Measurements from ENCODE around the gene HADHA. TPM values are rescaled to one million over a fixed set of nuclear protein-coding genes. Genes with fewer than 3 reads are reported as not detected.

The HADHA gene
- total RNA-seq, 2 experiments from 2014 or later, result 104 to 113 TPM

DNA sequence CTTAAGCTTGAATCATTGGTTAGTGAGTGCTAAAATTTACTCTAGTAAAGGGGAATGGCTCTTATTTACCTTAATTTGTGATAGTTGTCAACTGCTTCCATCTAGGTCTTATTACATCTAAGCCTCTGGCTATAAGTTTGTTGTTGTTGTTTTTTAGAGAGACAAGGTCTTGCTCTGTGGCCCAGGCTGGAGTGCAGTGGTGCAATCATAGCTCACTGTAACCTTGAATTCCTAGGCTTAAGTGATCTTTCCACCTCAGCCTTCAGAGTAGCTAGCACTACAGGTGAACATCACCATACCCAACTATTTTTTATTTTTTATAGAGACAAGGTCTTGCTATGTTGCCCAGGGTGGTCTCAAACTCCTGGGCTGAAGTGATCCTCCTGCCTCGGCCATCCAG is 6.6 kb downstream of the HADHA start:
- no peak overlapping the region for H3K4me3 Mint-ChIP-seq
- H3K27ac Mint-ChIP-seq, result no peak overlapping the region
- H3K4me1 Mint-ChIP-seq, result peaks cover 20% of the 10 kb centered on the region
- no peak for DNase-seq
- H3K9me3 Mint-ChIP-seq, result no peaks in the 10 kb centered on the region
- no peaks in the 10 kb centered on the region for H3K27me3 Mint-ChIP-seq
- POLR2A ChIA-PET, result no interaction called here
- H3K36me3 Mint-ChIP-seq, result peaks cover 21% of the 10 kb centered on the region
- ATAC-seq (ENCODE audit: low read depth), result no peak

DNA sequence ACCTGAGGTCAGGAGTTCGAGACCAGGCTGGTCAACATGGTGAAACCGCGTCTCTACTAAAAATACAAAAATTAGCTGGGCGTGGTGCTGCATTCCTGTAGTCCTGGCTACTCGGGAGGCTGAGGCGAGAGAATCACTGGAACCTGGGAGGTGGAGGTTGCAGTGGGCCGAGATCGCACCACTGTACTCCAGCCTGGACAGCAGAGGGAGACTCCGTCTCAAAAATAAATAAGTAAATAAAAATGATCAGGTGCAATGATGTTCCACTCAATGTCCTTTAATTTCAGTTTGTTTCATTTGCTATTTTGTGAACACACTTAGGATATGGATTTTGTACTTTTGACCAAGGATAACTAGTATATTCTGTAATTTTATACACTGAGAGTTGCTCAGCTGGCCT is 9.3 kb downstream of the HADHA start:
- no peaks in the 10 kb centered on the region for H3K9me3 Mint-ChIP-seq
- H3K27me3 Mint-ChIP-seq, result no peaks in the 10 kb centered on the region
- DNase-seq, result no peak
- no peak for ATAC-seq (ENCODE audit: low read depth)
- peaks cover 28% of the 10 kb centered on the region for H3K36me3 Mint-ChIP-seq
- POLR2A ChIA-PET, result no interaction called here
- H3K27ac Mint-ChIP-seq, result no peak overlapping the region
- no peak overlapping the region for H3K4me3 Mint-ChIP-seq
- H3K4me1 Mint-ChIP-seq, result peaks cover 7% of the 10 kb centered on the region

DNA sequence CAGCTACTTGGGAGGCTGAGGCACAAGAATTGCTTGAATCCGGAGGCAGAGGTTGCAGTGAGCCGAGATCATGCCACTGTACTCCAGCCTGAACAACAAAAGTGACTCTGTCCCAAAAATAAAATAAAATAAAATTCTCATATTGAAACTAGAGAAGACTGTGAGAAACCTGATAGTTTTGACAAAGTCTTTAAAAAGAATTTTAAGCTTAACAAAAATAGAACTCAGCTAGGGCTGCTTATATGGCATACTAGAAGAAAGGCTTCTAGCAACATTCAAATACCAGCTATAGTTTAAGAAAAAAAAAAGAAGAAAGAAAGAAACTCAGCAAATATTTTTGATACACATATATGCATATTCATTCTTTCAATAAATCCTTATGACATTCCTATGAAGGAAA is 13.6 kb downstream of the HADHA start:
- ATAC-seq (ENCODE audit: low read depth) (no peak), DNase-seq (no peak)
- peaks cover 1% of the 10 kb centered on the region for H3K9me3 Mint-ChIP-seq
- no peaks in the 10 kb centered on the region for H3K27me3 Mint-ChIP-seq
- H3K27ac Mint-ChIP-seq, result no peak overlapping the region
- H3K36me3 Mint-ChIP-seq, result peaks cover 60% of the 10 kb centered on the region
- no peak overlapping the region for H3K4me3 Mint-ChIP-seq
- POLR2A ChIA-PET, result interaction anchor here (1.0 kb wide), 1 partner anchor 13 kb away, joined by 4 read pairs; the partner anchor contains the start of gene HADHA
- no peaks in the 10 kb centered on the region for H3K4me1 Mint-ChIP-seq

DNA sequence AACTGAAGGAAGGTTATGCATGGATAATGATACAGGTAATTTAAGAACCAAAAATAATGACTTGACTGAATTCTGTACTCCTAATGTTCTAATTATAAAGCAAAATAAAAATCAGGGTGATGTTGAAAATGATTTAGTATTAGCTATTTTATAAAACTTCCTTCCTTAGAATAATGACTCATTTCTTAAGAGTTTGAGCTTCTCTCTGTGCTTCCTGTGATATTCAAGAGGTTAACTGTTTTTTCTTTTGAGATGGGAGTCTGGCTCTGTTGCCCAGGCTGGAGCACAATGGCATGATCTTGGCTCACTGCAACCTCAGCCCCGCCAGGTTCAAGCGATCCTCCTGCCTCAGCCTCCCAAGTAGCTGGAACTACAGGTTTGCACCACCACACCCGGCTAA is 14.8 kb downstream of the HADHA start:
- H3K36me3 Mint-ChIP-seq, result peaks cover 62% of the 10 kb centered on the region
- H3K27me3 Mint-ChIP-seq, result no peaks in the 10 kb centered on the region
- POLR2A ChIA-PET, result no interaction called here
- no peak overlapping the region for H3K4me3 Mint-ChIP-seq
- DNase-seq, result no peak
- ATAC-seq (ENCODE audit: low read depth), result no peak
- peaks cover 1% of the 10 kb centered on the region for H3K9me3 Mint-ChIP-seq
- H3K27ac Mint-ChIP-seq, result no peak overlapping the region
- H3K4me1 Mint-ChIP-seq, result no peaks in the 10 kb centered on the region

DNA sequence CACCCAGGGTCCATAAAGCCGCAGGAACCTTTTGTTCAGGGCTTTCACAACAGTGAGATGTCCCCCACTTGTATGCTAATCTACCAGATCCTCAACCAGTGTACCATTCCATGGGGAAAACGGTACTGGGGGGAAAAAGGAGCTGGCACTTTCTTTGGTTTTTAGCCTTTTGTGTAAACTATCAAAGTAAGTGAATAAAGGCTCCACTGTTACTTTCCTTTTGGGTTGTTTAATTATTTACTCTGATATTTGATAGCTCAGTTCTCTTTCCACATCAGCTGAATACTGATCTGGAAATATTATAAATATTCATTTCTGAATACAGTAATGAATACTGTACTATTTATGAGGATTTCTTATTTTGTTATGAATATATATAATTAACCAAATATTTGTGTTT is 20.3 kb downstream of the HADHA start:
- DNase-seq, result no peak
- Mint-ChIP-seq H3K36me3 (peaks cover 50% of the 10 kb centered on the region), H3K4me1 (peaks cover 2% of the 10 kb centered on the region), H3K4me3 (no peak overlapping the region), H3K27me3 (no peaks in the 10 kb centered on the region), H3K27ac (no peak overlapping the region), H3K9me3 (peaks cover 1% of the 10 kb centered on the region)
- POLR2A ChIA-PET, result no interaction called here
- ATAC-seq (ENCODE audit: low read depth), result no peak

DNA sequence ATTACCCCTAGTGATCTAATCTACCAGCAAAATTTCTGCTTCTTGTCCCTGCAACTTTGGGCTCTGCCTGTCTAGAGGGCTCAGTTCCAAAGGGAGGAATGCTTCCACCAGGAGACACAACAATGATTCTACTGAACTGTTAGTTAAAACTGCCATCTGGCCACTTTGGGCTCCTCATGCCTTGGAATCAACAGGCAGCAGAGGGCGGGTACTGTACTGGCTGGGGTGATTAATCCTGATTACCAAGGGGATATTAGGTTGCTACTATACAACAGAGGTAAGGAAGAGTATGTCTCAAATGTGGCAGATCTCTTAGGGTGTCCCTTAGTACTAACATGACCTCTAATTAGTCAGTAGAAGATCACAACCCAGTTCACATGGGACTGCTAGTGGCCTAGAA is 21.4 kb downstream of the HADHA start:
- ATAC-seq (ENCODE audit: low read depth) (no peak), DNase-seq (no peak)
- H3K9me3 Mint-ChIP-seq, result peaks cover 1% of the 10 kb centered on the region
- POLR2A ChIA-PET, result no interaction called here
- no peak overlapping the region for H3K27ac Mint-ChIP-seq
- no peak overlapping the region for H3K4me3 Mint-ChIP-seq
- H3K27me3 Mint-ChIP-seq, result no peaks in the 10 kb centered on the region
- peaks cover 48% of the 10 kb centered on the region for H3K36me3 Mint-ChIP-seq
- peaks cover 2% of the 10 kb centered on the region for H3K4me1 Mint-ChIP-seq

DNA sequence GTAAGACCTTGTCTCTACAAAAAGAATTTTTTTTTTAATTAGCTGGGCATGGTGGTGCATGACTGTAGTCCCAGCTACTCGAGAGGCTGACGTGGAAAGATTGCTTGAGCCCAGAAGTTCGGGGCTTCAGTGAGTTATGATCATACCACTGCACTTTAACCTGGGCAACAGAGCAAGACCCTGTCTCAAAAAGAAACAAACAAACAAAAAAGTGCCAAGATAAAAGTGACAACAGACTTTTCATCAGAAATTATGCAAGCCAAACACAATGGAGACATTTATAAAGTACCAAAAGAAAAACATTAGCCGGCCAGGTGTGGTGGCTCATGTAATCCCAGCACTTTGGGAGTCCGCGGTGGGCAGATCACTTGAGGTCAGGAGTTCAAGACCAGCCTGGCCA is 26.7 kb downstream of the HADHA start:
- Mint-ChIP-seq H3K27me3 (no peaks in the 10 kb centered on the region), H3K4me3 (no peak overlapping the region), H3K27ac (no peak overlapping the region), H3K9me3 (no peaks in the 10 kb centered on the region), H3K36me3 (peaks cover 53% of the 10 kb centered on the region), H3K4me1 (peaks cover 5% of the 10 kb centered on the region)
- ATAC-seq (ENCODE audit: low read depth), result no peak
- no peak for DNase-seq
- POLR2A ChIA-PET, result no interaction called here

DNA sequence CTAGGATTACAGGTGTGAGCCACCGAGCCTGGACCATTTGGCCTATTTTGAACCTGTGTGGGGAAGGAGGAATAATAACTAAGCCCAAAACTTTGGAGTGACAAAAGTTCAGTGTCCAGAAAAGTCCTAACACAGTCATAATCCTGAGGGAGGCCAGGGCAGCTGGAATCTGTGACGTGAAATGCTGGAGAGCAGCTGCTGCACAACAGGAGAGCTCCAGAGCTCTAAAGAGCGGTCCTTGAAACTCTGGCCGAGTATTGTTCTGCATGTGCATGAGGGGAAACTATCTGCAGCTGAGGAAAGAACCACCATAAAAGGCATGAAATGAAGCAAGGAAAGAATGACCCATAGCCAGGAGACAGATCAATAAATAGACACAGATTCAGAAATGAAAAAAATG is 27.8 kb downstream of the HADHA start:
- POLR2A ChIA-PET, result no interaction called here
- DNase-seq, result no peak
- Mint-ChIP-seq H3K9me3 (no peaks in the 10 kb centered on the region), H3K4me3 (no peak overlapping the region), H3K36me3 (peaks cover 56% of the 10 kb centered on the region), H3K27ac (no peak overlapping the region), H3K27me3 (no peaks in the 10 kb centered on the region), H3K4me1 (peaks cover 5% of the 10 kb centered on the region)
- ATAC-seq (ENCODE audit: low read depth), result no peak

DNA sequence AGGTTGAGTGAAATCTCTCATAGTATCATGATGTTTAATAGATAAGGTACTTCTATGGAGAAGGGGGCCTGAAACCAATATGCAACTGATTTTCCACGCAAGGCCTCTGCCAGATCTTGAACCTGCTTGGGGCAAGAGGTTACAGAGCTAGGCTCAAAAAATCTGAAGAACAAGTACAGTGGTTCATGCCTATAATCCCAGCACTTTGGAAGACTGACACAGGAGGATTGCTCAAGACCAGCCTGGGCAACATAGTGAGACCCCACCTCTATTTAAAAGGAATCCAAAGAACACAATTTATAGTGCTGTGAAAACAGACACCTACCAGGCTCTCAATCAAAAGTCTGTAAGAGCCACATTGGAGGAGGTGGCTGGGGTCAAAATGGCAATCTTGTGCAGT is 28.6 kb downstream of the HADHA start:
- Mint-ChIP-seq H3K27ac (no peak overlapping the region), H3K27me3 (no peaks in the 10 kb centered on the region)
- POLR2A ChIA-PET, result no interaction called here

DNA sequence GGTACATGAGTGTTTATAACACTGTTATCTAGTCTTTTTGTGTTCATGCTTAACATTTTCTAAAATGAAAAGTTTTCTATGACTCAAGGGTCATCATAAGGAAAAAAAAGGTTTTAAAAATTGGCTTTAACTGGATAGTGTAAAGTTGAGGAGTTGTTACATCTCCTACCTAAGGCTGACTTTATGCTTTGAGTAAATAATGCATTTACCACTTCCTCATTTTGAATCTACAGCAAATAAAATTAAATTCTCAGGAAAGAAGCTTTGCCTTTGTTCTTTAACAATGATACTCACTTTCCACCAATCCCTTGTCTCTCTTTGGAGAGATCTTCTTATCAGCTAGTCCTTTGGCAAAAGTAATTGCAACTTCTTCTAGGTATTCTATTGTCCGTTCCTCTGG is 29.7 kb downstream of the HADHA start:
- Mint-ChIP-seq H3K4me1 (peaks cover 3% of the 10 kb centered on the region), H3K9me3 (no peaks in the 10 kb centered on the region), H3K27ac (no peak overlapping the region), H3K4me3 (no peak overlapping the region), H3K36me3 (peaks cover 58% of the 10 kb centered on the region), H3K27me3 (no peaks in the 10 kb centered on the region)
- POLR2A ChIA-PET, result no interaction called here
- DNase-seq (no peak), ATAC-seq (ENCODE audit: low read depth) (no peak)

More for the DNA sequence above, 28.6 kb downstream of the HADHA start:
- Mint-ChIP-seq H3K36me3 (peaks cover 58% of the 10 kb centered on the region), H3K4me1 (peaks cover 5% of the 10 kb centered on the region), H3K4me3 (no peak overlapping the region), H3K9me3 (no peaks in the 10 kb centered on the region)
- DNase-seq, result no peak
- ATAC-seq (ENCODE audit: low read depth), result no peak

DNA sequence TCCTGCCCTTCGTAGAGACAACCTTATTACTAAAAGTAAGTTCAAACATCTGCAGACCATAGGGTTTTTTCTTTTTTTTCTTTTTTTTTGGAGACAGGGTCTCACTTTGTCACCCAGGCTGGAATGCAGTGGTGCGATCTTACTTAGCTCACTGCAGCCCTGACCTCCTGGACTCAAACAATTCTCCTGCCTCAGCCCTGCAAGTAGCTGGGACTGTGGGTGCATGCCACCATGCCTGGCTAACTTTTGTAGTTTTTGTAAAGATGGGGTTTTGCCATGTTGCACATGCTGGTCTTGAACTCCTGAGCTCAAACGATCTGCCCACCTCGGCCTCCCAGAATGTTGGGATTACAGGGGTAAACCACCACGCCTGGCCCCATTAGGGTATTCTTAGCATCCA is 32.4 kb downstream of the HADHA start:
- no peak overlapping the region for H3K4me3 Mint-ChIP-seq
- no peak for DNase-seq
- no peak for ATAC-seq (ENCODE audit: low read depth)
- peaks cover 38% of the 10 kb centered on the region for H3K36me3 Mint-ChIP-seq
- no peaks in the 10 kb centered on the region for H3K27me3 Mint-ChIP-seq
- H3K9me3 Mint-ChIP-seq, result no peaks in the 10 kb centered on the region
- peaks cover 3% of the 10 kb centered on the region for H3K4me1 Mint-ChIP-seq
- POLR2A ChIA-PET, result no interaction called here
- no peak overlapping the region for H3K27ac Mint-ChIP-seq

DNA sequence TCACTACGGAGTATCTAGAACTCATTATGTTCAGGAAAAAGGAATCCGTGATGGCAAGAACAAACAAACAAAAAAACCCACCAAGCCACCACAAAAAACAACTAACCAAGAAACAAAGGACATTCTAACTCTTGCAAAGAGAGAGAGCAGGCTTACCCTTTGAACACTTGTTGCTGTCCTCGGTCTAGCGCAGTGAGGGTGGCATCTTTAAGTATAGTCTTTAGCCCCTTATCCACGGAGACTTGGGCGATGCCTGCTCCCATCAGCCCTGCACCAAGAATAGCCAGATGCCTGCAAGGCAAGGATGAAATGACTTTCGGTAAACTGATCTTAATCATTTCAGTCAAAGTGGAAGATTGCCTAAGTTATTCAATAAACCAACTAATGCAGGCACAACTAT is 40.5 kb downstream of the HADHA start:
- no peaks in the 10 kb centered on the region for H3K4me1 Mint-ChIP-seq
- no peaks in the 10 kb centered on the region for H3K27me3 Mint-ChIP-seq
- no peak overlapping the region for H3K4me3 Mint-ChIP-seq
- ATAC-seq (ENCODE audit: low read depth) (no peak), DNase-seq (no peak)
- no peak overlapping the region for H3K27ac Mint-ChIP-seq
- POLR2A ChIA-PET, result no interaction called here
- no peaks in the 10 kb centered on the region for H3K9me3 Mint-ChIP-seq
- peaks cover 19% of the 10 kb centered on the region for H3K36me3 Mint-ChIP-seq

DNA sequence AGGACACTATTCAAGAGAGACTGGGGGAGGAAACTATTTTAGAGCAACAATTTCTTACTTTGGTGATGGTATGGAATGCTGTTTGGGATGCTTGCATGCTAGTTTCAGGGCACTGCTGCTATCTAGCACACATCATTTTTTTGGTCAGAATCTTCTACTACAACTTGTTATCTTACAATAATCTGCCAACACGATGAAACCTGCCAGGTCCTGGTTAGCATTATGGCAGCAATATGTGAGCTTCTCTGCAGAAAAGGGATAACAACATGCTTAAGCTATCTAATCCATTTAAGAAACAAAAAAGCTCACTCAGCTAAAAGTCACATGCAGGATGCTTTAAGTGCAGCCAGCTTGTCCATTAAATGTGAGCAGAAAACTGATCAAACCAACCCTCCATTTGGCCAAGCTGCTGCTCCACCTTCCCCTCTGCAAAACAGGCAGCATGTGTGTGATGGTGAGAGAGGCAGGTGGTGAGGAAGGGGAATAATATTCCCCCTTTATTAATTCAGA is 41.4 kb downstream of the HADHA start:
- POLR2A ChIA-PET, result no interaction called here
- DNase-seq, result no peak
- H3K4me1 Mint-ChIP-seq, result no peaks in the 10 kb centered on the region
- no peak overlapping the region for H3K4me3 Mint-ChIP-seq
- H3K27me3 Mint-ChIP-seq, result no peaks in the 10 kb centered on the region
- no peak overlapping the region for H3K27ac Mint-ChIP-seq
- peaks cover 24% of the 10 kb centered on the region for H3K36me3 Mint-ChIP-seq
- no peak for ATAC-seq (ENCODE audit: low read depth)
- no peaks in the 10 kb centered on the region for H3K9me3 Mint-ChIP-seq

DNA sequence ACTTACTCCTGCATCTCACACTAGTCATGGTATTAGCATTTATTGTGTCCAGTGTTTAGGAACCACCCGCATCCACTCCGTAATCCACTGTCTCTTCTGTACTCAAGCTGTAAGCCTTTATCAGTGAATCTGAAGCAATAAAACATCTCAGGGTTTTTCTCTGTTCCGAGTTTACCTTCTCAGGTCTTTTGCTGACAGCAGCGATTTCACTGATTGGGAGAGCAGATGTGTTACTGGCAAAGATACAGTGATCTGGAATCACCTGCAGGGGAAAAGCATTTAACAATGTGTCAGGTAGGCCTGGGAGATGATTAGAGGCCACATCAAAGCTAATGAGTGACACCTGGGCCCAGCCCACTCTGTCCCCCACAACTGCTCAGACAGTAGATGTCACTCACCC is 46.9 kb downstream of the HADHA start:
- ATAC-seq (ENCODE audit: low read depth) (no peak), DNase-seq (no peak)
- POLR2A ChIA-PET, result no interaction called here
- no peak overlapping the region for H3K27ac Mint-ChIP-seq
- H3K4me3 Mint-ChIP-seq, result no peak overlapping the region
- no peaks in the 10 kb centered on the region for H3K27me3 Mint-ChIP-seq
- H3K36me3 Mint-ChIP-seq, result peaks cover 28% of the 10 kb centered on the region
- no peaks in the 10 kb centered on the region for H3K4me1 Mint-ChIP-seq
- H3K9me3 Mint-ChIP-seq, result no peaks in the 10 kb centered on the region

Measured in activated naive CD8-positive, alpha-beta T cell treated with anti-CD3 and anti-CD28 coated beads, Interleukin-2, amount 10 ng/mL, durations not matched to agents 7 days and 5 days (primary cell).